Astrocyte (in vitro differentiated cells and primary cell): ENCODE data around the gene TTYH3.

Source experiments
- EZH2 ChIP-seq: IDR thresholded peaks from 2 replicates; pipeline ENCODE4 v1.6.1; 2012; ENCODE audit warnings: mild to moderate bottlenecking, low read length, inconsistent platforms; ENCODE audit not compliant: insufficient read depth
- TF ChIP-seq, protein P1 (sequence below): IDR thresholded peaks from 2 replicates; pipeline ENCODE4 v1.5.1; 2011; ENCODE audit warnings: low read depth, mild to moderate bottlenecking, inconsistent platforms, low read length, moderate library complexity; ENCODE audit not compliant: insufficient read depth

DNA sequence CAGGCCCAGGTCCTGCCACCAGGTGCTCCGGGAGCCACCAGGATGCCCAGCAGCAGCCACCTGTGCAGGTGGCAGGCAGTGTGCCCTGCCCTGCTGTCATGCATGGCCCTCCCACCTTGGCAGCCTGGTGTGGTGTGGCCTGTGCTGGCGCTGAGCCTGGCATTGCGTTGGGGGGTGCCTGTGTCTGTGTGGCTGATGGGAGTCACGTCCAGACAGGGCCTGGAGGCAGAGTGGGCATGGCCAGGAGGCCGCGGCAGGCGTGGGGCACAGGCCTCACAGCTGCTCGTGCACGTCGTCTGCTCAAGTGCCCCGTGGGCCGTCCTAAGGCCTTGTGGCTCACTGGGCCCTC, 8.7 kb downstream of the TTYH3 start:
- TF ChIP-seq, protein P1, sequence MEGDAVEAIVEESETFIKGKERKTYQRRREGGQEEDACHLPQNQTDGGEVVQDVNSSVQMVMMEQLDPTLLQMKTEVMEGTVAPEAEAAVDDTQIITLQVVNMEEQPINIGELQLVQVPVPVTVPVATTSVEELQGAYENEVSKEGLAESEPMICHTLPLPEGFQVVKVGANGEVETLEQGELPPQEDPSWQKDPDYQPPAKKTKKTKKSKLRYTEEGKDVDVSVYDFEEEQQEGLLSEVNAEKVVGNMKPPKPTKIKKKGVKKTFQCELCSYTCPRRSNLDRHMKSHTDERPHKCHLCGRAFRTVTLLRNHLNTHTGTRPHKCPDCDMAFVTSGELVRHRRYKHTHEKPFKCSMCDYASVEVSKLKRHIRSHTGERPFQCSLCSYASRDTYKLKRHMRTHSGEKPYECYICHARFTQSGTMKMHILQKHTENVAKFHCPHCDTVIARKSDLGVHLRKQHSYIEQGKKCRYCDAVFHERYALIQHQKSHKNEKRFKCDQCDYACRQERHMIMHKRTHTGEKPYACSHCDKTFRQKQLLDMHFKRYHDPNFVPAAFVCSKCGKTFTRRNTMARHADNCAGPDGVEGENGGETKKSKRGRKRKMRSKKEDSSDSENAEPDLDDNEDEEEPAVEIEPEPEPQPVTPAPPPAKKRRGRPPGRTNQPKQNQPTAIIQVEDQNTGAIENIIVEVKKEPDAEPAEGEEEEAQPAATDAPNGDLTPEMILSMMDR = no peak
- no peak for TF ChIP-seq EZH2
